HEK293T (cell line): ENCODE measurements around the gene PCDHGA3.
"Not testable (repeated sequence)": the region's sequence is repeated elsewhere in the genome, so short reads cannot be mapped to it uniquely, and the experiment has no call there.

ENCODE experiments used
- CTCF ChIA-PET: fragments of 350-600 bp; formaldehyde crosslinking; extraction: SDS; loops from one replicate; lab custom pipeline; 2021; ENCODE audit warnings: antibody characterized with exemption, inconsistent platforms; lab: Yijun Ruan, JAX
- POLR2A ChIA-PET: fragments of 350-600 bp; formaldehyde crosslinking; extraction: SDS; loops from one replicate; lab custom pipeline; 2020; ENCODE audit warnings: antibody characterized with exemption, inconsistent platforms; lab: Yijun Ruan, JAX
- DNase-seq: peaks from one replicate; pipeline ENCODE4 v3.0.0; 2012; ENCODE audit warnings: mixed read lengths; ENCODE audit errors: extremely low spot score
- ARNT ChIP-seq: fragments of 450-650 bp; IDR thresholded peaks from 2 replicates; pipeline ENCODE4 v1.6.1; 2017; ENCODE audit warnings: mild to moderate bottlenecking
- BHLHE40 ChIP-seq: fragments of 450-650 bp; IDR thresholded peaks from 2 replicates; pipeline ENCODE4 v1.6.1; 2016; ENCODE audit warnings: mild to moderate bottlenecking, moderate library complexity, borderline replicate concordance
- CTBP1 ChIP-seq: fragments of 450-650 bp; IDR thresholded peaks from 2 replicates; pipeline ENCODE4 v1.6.1; 2016; ENCODE audit warnings: borderline replicate concordance
- ELF4 ChIP-seq: fragments of 450-650 bp; IDR thresholded peaks from 2 replicates; pipeline ENCODE4 v1.6.1; 2017; ENCODE audit warnings: antibody characterized with exemption
- FOXA1 ChIP-seq: fragments of 450-650 bp; IDR thresholded peaks from 2 replicates; pipeline ENCODE4 v1.6.1; 2016; ENCODE audit warnings: mild to moderate bottlenecking
- FOXK2 ChIP-seq: fragments of 450-650 bp; IDR thresholded peaks from 2 replicates; pipeline ENCODE4 v1.6.1; 2016; ENCODE audit warnings: mild to moderate bottlenecking
- FOXM1 ChIP-seq: fragments of 450-650 bp; IDR thresholded peaks from 2 replicates; pipeline ENCODE4 v1.6.1; 2017; ENCODE audit warnings: mild to moderate bottlenecking, borderline replicate concordance
- HDGF ChIP-seq: fragments of 450-650 bp; IDR thresholded peaks from 2 replicates; pipeline ENCODE4 v1.6.1; 2017; ENCODE audit warnings: antibody characterized with exemption, borderline replicate concordance
- L3MBTL2 ChIP-seq: fragments of 450-650 bp; conservative IDR thresholded peaks from 2 replicates; pipeline ENCODE4 v1.6.1; 2016; ENCODE audit warnings: mild to moderate bottlenecking
- LEF1 ChIP-seq: fragments of 450-650 bp; IDR thresholded peaks from 2 replicates; pipeline ENCODE4 v1.6.1; 2017; ENCODE audit warnings: mild to moderate bottlenecking, borderline replicate concordance
- NFRKB ChIP-seq: fragments of 450-650 bp; IDR thresholded peaks from 2 replicates; pipeline ENCODE4 v1.6.1; 2016; ENCODE audit warnings: mild to moderate bottlenecking, moderate library complexity
- SP1 ChIP-seq: fragments of 450-650 bp; IDR thresholded peaks from 2 replicates; pipeline ENCODE4 v1.6.1; 2017
- SUZ12 ChIP-seq: fragments of 450-650 bp; IDR thresholded peaks from 2 replicates; pipeline ENCODE4 v1.6.1; 2016; ENCODE audit warnings: mild to moderate bottlenecking
- TARDBP ChIP-seq: fragments of 450-650 bp; IDR thresholded peaks from 2 replicates; pipeline ENCODE4 v1.6.1; 2016
- ZNF384 ChIP-seq: fragments of 450-650 bp; IDR thresholded peaks from 2 replicates; pipeline ENCODE4 v1.6.1; 2016
- TF ChIP-seq, protein P1 (sequence below): fragments of 450-650 bp; IDR thresholded peaks from 2 replicates; pipeline ENCODE4 v1.6.1; 2016

The PCDHGA3 gene

DNA sequence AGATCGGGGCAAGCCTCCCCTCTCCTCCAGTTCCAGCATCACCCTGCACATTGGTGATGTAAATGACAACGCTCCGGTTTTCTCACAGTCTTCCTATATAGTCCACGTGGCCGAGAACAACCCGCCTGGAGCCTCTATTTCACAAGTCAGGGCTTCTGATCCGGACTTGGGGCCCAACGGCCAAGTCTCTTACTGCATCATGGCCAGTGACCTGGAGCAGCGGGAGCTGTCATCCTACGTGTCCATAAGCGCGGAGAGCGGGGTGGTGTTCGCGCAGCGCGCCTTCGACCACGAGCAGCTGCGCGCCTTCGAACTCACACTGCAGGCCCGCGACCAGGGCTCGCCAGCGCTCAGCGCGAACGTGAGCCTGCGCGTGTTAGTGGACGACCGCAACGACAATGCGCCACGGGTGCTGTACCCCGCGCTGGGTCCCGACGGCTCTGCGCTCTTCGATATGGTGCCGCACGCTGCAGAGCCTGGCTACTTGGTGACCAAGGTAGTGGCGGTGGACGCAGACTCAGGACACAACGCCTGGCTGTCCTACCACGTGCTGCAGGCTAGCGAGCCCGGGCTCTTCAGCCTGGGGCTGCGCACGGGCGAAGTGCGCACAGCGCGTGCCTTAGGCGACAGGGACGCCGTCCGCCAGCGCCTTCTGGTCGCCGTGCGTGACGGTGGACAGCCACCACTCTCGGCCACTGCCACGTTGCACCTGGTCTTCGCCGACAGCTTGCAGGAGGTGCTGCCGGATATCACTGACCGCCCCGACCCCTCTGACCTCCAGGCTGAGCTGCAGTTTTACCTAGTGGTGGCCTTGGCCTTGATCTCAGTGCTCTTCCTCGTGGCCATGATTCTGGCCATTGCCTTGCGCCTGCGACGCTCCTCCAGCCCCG lies 45.8 kb downstream of the PCDHGA3 start:
- DNase-seq: no peak
- no peak for TF ChIP-seq L3MBTL2
- TF ChIP-seq TARDBP: no peak
- no peak for TF ChIP-seq FOXM1
- TF ChIP-seq HDGF: no peak
- TF ChIP-seq NFRKB: no peak
- TF ChIP-seq CTBP1: no peak
- no peak for TF ChIP-seq ARNT
- no peak for TF ChIP-seq SUZ12
- no peak for TF ChIP-seq ZNF384
- no peak for TF ChIP-seq BHLHE40
- TF ChIP-seq, protein P1, sequence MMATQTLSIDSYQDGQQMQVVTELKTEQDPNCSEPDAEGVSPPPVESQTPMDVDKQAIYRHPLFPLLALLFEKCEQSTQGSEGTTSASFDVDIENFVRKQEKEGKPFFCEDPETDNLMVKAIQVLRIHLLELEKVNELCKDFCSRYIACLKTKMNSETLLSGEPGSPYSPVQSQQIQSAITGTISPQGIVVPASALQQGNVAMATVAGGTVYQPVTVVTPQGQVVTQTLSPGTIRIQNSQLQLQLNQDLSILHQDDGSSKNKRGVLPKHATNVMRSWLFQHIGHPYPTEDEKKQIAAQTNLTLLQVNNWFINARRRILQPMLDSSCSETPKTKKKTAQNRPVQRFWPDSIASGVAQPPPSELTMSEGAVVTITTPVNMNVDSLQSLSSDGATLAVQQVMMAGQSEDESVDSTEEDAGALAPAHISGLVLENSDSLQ: no peak
- no peak for TF ChIP-seq FOXK2
- TF ChIP-seq LEF1: no peak
- TF ChIP-seq SP1: no peak
- TF ChIP-seq FOXA1: no peak
- CTCF ChIA-PET: interaction anchor here (0.6 kb wide), 2 partner anchors 59 to 155 kb away, joined by 3 read pairs; partner anchors contain the start of gene PCDHGA1
- POLR2A ChIA-PET: no interaction called here

DNA sequence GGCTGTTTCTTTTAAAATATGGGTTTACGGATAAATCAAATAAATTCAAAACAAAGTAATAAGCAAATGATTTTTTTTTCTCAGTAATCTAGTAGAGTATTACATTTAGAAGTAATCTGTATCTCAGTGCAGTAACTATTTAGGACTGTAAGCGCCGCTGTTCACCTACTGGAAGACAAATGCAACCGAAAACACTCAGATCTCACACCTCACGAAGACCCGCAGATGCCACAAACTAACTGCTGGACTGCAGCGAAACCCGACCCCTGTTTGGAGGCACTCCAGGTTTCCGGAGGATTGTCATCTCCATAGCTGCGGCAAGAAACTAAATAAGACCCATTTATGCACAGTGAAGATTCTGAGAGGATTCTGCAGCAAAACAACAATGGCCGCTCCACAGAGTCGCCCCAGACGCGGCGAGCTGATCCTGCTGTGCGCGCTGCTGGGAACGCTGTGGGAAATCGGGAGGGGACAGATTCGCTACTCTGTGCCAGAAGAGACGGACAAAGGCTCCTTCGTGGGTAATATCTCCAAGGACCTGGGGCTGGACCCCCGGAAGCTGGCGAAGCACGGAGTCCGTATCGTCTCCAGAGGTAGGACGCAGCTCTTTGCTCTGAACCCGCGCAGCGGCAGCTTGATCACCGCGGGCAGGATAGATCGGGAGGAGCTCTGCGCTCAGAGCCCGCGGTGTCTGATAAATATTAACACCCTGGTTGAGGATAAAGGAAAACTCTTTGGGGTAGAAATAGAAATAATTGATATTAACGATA lies 49.0 kb downstream of the PCDHGA3 start, which contains the start of gene PCDHGA8:
Gene PCDHGA8, plus strand, starts transcription at position 205 of the 770 bp plus-strand sequence. Its CDS starts 181 bp downstream, at position 386.
- no peak for TF ChIP-seq FOXA1
- peak; percentile 59; the same call in 1 of the 2 replicates for TF ChIP-seq L3MBTL2
- CTCF ChIA-PET: no interaction called here
- no peak for DNase-seq
- POLR2A ChIA-PET: no interaction called here

DNA sequence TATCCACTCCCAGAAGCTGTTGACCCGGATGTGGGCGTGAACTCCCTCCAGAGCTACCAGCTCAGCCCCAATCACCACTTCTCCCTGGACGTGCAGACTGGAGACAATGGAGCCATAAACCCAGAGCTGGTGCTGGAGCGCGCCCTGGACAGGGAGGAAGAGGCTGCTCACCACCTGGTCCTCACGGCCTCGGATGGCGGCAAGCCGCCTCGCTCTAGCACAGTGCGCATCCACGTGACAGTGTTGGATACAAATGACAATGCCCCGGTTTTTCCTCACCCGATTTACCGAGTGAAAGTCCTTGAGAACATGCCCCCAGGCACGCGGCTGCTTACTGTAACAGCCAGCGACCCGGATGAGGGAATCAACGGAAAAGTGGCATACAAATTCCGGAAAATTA lies 49.6 kb downstream of the PCDHGA3 start:
- CTCF ChIA-PET: no interaction called here
- POLR2A ChIA-PET: no interaction called here
- DNase-seq: no peak
- TF ChIP-seq ELF4 (no peak), NFRKB (no peak), TARDBP (no peak), L3MBTL2 (no peak), LEF1 (no peak), ARNT (no peak), SUZ12 (no peak), FOXM1 (no peak), FOXA1 (no peak), CTBP1 (no peak), ZNF384 (no peak), HDGF (no peak), FOXK2 (no peak)
- TF ChIP-seq, protein P1: no peak

GRCh38 chr5:141394401-141395187 lies 51.0 kb downstream of the PCDHGA3 start:
- DNase-seq, CTCF ChIA-PET, POLR2A ChIA-PET: not testable (repeated sequence)
